ENCODE measurements around the gene TMEM214.

TMEM214 gene, protein sequence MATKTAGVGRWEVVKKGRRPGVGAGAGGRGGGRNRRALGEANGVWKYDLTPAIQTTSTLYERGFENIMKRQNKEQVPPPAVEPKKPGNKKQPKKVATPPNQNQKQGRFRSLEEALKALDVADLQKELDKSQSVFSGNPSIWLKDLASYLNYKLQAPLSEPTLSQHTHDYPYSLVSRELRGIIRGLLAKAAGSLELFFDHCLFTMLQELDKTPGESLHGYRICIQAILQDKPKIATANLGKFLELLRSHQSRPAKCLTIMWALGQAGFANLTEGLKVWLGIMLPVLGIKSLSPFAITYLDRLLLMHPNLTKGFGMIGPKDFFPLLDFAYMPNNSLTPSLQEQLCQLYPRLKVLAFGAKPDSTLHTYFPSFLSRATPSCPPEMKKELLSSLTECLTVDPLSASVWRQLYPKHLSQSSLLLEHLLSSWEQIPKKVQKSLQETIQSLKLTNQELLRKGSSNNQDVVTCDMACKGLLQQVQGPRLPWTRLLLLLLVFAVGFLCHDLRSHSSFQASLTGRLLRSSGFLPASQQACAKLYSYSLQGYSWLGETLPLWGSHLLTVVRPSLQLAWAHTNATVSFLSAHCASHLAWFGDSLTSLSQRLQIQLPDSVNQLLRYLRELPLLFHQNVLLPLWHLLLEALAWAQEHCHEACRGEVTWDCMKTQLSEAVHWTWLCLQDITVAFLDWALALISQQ

DNA sequence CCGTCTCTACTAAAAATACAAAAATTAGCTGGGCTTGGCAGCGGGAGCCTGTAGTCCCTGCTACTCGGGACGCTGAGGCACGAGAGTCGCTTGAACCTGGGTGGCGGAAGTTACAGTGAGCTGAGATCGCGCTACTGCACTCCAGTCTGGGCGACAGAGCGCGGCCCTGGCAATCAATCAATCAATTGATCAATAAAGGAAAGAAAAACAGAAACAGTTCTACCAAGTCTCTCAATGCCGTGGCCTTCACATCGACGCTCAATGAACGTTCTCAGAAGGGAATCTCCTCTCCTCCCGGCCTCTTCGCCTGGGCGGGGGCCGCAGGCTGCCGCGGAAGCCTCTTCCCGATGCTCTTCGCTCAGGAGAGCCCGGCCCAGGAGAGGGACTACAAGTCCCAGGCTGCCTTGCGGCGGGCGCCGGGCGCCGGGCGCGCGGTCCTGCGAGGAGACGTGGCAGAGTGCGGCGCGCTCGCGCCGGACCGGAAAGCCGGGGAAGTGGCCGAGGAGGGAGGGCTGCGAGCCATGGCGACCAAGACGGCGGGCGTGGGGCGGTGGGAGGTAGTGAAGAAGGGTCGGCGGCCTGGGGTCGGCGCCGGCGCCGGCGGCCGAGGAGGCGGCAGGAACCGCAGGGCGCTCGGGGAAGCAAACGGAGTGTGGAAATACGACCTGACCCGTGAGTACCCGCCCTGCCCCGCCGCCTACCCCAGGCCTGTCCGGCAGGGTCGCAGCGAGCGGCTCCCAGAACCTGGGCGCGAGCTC, at the start of gene TMEM214:
TSS of gene TMEM214 (plus strand) at position 471 of the 758 bp plus-strand sequence. CDS start at position 522, 51 bp downstream.
- peak; percentile 91 for DNase-seq

DNA sequence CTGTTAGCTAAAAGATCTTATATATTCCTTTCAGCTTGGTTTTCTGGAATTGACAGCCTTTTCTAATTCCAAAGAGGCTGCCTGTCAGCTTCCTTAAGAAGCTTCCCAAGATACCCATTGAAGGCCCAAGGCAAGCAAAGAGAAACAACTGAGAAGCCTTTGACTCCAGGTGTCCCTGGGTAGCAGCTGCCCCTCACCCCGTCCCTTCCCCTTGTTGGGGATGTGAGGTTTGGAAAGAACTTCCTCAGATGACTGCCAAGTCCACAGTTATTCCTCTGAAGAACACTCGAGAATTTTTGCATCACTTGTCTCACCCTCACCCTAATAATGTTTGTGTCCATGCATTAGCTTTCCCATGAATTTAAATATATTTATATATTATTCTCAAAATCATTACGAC, 49.0 kb upstream of the TMEM214 start:
- DNase-seq: no peak

DNA sequence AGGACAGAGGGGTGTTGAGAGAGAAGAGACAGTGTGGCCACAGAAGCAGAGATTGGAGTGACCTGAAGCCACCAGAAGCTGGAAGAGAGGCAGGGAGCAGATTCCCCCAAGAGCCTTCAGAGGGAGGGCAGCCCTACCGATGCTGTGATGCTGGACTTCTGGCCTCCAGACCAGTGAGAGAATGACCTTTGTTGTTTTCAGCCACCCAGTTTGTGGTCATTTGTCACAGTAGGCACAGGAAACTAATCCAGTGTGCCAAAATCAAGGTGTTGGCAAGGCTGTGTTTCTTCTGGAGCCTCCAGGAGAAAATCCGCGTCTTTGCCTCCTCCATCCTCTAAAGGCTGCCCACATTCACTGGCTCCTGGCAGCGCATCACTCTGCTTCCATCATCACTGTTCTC, 47.0 kb upstream of the TMEM214 start:
- DNase-seq: no peak

DNA sequence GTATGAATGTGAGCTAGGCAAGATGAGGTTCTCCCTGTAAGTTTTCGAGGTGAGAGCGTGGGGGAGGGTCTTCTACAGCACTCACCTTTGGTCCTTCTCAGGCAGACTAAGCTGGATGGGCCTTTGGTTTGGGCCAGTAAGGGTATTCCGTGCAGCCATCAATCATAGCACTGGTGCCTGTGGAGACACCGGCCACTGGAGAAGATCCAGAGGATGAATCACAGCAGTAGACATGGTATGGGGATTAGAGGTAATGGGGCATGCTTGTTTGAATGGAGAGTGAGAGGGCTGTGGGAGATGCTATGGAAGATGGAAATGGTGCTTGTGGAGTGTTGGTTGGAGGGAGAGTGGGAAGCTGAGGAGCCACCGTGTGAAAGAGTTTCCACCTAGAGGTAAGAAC, 46.2 kb upstream of the TMEM214 start:
- no peak for DNase-seq

DNA sequence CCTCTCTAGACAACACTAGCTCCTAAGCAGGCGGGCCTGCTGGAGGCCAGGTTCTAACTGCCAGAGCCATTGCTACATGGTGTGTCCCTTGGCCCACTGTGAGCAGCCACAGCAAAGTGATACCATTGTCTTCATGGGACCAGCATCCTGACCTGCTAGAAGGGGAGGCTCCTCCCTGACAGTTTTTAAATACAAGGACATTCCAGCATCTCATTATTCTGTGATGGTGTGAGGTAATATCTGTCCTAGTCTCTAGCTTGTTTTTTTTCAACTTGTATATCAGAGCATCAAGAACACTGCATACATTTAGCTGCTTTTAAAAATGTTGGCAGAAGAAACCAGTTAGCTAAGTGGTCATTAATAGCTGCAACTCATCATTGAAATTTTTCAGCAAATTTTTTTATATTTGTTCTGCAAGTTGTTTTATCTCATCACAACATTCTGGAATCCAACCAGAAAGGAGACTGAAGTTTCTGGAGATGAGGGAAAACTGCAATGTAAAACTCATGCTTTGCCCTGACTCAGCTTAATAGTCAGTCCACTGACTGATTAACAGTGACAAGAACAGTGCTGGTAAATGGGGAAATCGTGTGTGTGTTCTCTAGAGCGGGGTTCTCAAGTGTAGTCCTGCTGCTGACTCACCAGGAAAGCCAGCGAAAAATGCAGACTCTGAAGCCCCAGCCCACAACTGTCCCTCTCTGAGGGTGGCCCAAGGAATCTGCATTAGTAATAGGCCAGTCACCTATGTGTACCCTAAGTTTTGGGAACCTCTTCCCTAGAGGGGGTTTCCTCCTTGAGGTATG, 44.5 kb upstream of the TMEM214 start:
- no peak for DNase-seq

DNA sequence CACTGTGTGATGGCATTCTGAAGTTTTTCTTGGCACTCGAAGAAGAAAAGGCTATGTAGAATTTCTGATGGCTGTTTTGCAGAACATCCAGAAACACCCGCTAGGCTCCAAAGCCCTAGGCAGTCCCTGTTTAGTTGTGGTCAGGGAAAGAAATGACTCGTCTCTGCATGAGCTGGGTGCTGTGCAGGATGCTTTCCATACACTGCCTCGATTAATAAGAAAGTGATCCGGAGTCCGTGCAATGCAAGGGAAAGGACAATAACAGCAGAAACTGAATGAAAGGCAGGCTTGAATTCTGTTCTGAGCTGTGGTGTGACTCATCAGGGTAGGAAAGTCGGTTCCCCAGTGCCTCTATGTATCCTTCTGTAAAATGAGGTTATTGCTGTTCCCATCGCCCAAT, 43.6 kb upstream of the TMEM214 start:
- DNase-seq: no peak

DNA sequence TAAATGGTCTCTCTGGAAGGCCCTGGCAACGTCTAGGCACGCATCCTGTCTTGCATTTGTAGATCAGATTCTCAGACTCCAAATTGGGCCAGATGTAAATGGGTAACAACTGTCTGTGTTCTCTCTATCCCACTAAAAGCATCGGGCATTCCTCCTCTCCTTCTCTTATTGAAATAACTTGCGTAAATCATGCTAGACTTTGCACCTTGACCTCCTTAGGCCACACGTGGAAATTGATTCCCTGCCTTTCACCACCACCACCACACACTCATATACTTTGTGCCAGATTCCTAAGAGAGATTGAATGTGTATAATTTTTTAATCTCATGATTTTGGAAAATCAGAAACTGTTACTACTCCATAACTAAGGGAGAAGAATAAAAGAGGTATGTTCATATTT, 41.0 kb upstream of the TMEM214 start:
- no peak for DNase-seq

DNA sequence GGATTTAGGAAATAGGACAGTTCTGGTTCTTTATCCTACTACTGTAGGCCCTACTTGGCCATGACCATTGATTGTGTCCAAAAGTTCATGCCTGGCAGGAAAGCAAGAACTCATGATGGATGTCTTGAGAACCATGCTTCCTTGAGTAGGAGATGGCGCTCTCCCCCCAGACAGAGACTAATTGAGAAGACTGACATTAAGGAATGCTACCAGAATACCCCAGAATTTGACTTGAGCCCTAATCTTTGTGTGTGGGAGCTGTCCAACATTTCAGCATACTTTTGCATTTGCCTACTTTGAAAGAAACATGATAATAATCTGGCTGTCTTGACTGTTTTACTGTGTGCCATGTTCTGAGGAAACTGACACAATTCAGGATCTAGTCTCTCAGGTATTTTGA, 39.0 kb upstream of the TMEM214 start:
- no peak for DNase-seq

DNA sequence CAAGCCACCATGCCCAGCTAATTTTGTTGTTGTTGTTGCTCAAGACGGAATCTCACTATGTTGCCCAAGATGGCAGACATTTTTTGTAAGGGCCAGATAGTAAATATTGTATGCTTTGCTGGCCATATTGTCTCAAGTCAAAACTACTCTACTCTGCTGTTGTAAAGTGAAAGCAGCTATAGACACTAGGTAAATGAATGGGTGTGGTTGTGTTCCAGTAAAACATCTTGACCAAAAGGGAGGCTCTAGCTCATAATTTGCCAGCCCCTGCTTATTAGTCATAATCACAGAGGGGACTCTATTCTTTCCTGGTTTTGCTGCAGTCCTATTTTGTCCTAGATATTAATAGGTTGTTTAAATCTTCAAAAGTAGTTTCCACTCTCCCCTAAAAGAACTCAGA, 37.8 kb upstream of the TMEM214 start:
- no peak for DNase-seq

DNA sequence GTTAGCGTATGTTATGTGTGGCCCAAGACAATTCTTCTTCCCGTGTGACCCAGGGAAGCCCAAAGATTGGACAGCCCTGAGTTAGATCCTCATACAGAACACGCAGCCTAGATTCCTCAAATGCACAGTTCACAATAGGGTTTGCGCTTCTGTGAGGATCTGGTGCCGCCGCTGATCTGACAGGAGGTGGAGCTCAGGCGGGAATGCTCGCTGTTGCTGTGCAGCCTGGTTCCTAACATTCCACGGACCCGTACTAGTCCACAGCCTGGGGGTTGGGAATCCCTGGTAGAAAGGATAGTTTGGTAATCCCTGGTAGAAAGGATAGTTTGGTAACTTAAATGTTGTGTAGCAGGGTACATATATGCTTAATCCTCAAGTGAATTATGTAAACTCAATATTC, 35.4 kb upstream of the TMEM214 start:
- DNase-seq: no peak

DNA sequence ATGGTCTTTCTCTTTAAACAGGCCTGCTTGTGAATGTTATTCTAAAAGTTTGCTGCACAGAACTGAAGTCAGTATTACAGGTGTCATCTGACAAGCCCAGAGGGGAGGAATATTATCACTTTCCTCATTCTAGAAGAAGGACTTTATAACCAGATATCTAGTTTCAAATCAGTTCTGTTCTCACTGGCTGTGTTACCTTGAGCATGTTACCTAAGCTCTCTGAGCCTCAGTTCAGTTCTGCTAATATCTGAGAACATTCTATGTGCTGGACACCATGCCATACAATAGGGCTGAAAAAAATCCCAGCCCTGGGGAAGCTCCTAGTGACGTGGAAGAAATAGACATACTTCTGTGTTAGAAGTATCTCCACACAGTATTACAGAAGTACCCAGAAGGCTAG, 34.4 kb upstream of the TMEM214 start:
- DNase-seq: no peak

DNA sequence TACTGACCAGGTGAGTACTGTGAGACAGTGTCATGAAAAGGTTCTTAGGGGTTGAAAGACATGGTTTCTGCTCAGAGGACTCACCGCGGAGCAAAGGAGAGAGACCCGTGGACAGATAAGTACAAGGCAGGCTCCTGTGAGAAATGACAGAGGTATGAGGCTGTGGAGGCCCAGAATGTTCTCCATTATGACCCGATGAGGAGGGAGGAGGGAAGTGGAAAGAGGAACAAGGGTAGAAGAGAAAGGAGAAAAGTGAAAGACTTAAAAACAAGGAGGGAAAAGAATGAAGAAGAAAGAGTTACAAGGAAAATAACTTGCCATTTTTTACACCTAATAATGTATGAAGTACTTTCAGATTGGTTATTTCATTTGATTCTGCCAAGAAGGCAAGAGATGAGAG, 32.5 kb upstream of the TMEM214 start:
- DNase-seq: peak; percentile 45

DNA sequence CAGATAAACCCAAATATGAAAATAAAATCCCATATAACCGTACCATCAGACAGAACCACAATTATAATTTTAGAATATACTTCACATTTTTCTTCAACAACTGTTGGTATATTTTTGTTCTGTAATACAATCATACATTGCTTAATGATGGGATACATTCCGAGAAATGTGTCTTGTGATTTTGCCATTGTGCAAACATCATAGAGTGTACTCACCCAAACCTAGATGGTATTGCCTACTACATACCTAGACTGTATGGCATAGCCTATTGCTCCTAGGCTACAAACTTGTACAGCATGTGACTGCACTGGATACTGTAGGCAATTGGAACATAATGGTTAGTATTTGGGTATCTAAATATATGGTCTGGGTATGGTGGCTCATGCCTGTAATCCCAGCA, 31.8 kb upstream of the TMEM214 start:
- peak; percentile 31 for DNase-seq

DNA sequence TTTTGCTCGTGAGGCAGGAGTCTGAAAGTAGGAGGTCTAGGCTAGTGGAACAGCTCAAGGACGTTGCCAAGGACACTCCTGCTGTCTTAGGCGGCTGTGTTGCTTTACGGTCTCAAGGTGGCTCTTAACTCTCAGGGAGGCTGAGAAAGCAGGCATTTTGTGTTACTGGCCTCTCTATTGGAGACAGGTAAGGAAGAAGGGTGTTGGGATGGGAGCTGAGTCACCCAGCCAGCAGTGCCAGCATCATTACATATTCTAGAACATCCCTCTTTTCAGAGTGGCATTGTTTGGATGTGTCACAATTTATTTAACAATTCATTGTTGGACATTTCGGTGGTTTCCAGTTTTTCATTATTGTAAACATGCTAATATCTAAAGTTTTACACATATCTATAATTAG, 30.8 kb upstream of the TMEM214 start:
- peak; percentile 10 for DNase-seq

DNA sequence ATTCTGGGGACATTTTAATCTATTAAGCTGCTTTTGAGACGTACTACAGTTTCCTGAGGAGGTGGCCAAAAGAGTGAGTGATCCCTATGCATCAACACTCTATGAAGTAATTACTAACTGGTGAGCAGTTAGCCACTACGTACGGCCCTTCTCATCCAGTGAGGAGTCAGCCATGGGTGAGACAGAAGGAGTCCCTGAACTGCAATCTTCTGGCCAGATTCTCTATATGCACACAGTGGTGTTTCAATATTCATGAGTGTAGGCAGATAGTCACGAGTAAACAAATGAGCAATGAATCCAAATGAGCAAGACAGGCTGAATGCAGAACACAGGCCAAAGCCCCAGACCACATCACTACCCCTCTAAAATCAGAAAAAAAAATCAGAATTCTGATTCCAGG, 29.8 kb upstream of the TMEM214 start:
- peak; percentile 55 for DNase-seq

DNA sequence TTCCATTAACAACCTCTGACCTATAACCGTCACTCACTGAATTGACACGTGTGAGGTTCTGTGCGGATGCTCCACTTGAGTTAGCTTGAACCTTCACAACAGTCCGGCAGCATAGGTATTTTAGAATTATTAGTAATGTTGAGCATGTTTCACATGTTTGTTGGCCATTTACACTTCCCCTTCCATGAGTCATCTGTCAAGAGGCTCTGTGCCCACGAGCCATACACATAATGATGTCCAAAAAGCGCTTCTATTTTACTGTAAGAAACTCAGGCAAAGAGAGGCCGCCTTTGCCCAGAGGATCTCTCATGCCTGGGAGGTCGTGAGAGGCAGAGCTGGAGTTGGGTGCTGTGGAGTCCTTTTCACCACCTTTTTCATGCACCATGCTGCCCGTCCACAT, 28.9 kb upstream of the TMEM214 start:
- peak; percentile 83 for DNase-seq

DNA sequence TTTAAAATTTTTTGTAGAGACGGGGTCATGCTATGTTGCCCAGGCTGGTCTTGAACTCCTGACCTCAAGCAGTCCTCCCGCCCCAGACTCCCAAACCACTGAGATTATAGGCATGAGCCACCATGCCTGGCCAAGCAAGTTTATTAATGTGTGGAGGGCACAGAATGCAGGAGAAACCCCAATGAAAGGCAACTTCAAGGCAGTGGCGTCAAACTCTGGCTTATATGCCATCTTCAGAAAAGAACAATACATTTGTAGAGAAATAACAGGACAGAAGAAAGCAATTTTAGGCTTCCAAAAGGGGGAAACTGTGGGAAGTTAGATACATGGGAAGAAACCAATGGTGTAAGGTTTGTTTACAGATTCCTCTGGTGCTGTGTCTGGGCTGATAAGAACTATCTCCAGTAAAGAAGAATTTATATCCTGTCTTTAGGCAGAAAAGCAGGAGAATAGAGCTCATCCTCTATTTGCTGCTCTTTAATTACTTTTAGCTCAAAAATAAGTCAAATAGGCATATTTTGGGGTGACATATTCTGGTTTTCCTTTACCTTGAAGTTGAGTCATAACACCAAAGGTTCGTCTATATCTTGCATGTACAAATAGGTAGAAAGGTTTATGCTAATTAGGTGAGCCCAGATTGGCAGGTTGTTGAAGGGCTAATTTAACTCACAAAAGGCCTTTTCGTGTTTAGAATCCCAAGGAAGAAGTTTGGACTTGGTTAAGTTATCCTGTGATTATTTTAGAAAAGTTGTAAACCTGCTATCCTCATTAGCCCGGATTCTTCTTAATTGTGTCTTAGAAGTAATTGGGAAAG, 26.0 kb upstream of the TMEM214 start:
- no peak for DNase-seq

DNA sequence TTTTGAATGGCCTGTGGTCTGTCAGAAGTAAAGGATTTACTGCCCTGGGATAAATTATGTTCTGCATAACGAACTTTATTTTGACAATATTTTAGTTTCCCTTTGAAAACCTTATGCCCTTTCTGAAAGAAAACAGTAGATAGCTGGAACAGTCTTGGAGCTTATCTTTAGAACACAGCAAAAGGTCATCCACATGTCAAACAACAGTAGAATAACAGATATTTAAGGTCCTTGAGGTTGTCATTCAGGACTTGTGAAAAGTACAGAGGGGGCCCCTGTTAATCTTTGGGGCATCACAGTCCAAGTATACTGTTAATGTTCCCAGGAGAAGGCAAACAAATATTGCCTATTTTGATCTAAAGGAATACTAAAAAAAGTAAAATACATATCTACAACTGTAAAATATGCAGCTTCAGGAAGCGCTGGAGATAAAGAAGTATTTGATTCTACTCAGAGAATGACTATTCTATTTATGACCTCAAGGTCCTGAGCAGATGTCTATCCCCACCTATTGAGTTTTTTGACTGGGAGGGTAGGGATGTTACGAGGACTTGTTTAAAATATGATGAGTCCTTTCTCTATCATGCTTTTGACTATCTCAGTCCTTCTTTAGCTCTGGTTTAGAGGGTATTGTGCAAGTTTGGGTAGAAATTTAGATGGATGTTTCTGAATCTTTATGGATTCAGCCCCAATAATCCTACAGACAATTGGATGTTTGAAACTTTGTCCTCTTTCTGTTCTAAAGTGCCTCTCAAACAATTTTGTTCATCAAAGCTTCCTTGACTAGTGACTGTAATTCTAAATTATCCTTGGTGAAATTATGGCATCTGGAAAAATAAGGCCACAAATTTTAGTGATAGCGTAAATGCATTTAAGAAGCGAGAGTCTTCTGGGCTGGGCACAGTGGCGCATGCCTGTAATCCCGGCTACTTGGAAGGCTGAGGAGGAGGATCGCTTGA, 25.1 kb upstream of the TMEM214 start:
- no peak for DNase-seq

DNA sequence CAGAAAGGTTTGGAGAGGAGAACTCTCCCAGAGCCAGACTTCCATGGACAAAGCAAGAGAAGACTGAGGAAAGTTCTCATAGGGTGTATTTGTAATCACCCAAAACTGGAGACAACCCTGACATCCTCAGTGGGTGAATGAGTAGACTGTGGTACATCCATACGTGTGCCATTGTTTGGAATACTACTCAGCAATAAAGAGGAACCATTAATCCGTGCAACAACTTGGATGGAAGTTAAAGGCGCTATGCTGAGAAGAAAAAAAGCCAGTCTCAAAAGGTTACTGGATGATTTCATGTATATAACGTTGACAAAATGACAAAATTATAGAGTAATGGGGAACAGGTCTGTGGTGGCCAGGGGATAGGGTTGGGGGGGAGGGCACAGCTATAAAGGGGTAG, 24.1 kb upstream of the TMEM214 start:
- no peak for DNase-seq

DNA sequence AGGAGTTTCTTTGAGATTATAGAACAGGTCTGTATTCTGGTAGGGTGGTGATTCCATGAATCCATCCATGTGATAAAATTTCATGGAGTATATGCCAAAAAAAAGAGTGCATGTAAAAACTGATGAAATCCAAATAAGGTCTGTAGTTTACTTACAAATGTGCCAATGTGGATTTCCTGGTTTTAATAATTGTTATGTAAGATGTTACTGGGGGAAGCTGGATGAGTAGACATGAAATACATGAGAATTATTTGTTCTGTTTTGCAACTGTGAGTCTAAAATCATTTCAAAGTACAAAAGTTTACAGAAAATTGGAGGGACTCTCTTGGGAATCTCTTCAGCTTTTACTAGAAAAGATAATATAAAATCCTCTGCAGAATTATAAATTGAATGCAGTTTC, 23.7 kb upstream of the TMEM214 start:
- DNase-seq: peak; percentile 57

DNA sequence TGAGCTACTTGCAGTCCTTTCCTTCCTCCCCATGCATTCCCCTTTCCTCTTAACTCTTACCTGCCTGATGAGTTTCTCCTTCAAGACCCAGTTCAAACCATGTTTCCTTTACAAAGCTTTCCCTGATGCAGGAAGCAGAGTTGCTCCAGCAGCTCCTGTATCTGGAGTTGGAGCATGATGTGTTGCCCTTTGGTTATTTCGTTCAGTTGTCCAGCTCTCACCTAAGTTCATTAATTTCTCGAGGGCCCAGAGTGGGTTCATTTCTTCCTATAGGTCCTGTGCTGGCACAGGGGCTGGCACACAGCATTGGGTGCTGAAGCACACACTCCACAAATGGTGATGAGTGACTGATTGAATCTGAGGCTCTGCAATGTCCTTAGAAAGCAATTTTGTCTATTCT, 23.0 kb upstream of the TMEM214 start:
- DNase-seq: no peak
